ENCODE measurements around the gene MT1F.

GRCh38 chr16:56664506-56664905, 6.7 kb downstream of the MT1F start:
- TF ChIP-seq CTCF (IDR thresholded peaks at IDR 0.05 in 4 of 5, conservative IDR thresholded peaks at IDR 0.05 in 1 of 5) (no peak), POLR2A (IDR thresholded peaks at IDR 0.05) (no peak)

Data from gastrocnemius medialis (tissue), 4 donors.